ENCODE measurements around the gene LITAFD. TPM values are rescaled to one million over a fixed set of nuclear protein-coding genes. Genes with fewer than 3 reads are reported as not detected.

LITAFD gene
- total RNA-seq, 1 donor from 2014 or later = not detected

DNA sequence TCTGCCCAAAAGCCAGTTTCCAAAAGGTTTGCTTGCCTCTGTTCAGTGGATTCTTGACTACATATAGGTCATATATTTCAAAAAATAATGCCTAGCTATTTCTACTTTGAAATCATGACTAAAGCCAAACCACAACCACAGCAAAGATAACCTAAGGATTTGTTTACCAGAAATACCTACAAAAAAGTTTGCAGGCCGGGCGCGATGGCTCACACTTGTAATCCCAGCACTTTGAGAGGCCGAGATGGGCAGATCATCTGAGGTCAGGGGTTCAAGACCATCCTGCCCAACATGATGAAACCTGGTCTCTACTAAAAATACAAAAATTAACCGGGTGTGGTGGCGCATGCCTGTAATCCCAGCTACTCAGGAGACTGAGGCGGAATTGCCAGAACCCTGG is 28.5 kb upstream of the LITAFD start:
- no peak for TF ChIP-seq CTCF (IDR thresholded peaks at IDR 0.05; ENCODE audit: insufficient read depth, low read depth, low read length)
- no peak for TF ChIP-seq EZH2 (IDR thresholded peaks at IDR 0.05; ENCODE audit: insufficient read depth, low read length)
- H3K4me3 Mint-ChIP-seq (ENCODE audit: unreplicated experiment) = no peak overlapping the region
- DNase-seq (ENCODE audit: low read depth) (no peak), FAIRE-seq (no peak)
- H3K4me1 Mint-ChIP-seq (ENCODE audit: low read depth, unreplicated experiment) = peaks cover 40% of the 10 kb centered on the region
- no peak overlapping the region for H2AFZ ChIP-seq (ENCODE audit: low read depth, low read length)
- H3K27ac Mint-ChIP-seq (ENCODE audit: unreplicated experiment) = no peak overlapping the region
- no peaks in the 10 kb centered on the region for H3K9me3 ChIP-seq (ENCODE audit: insufficient read depth, low read depth, low read length)
- no peak overlapping the region for H3K4me2 ChIP-seq (ENCODE audit: low read length)
- peaks cover 26% of the 10 kb centered on the region for H3K36me3 Mint-ChIP-seq (ENCODE audit: low read depth, unreplicated experiment)
- peaks cover 3% of the 10 kb centered on the region for H3K9me3 Mint-ChIP-seq (ENCODE audit: unreplicated experiment)
- H3K27ac ChIP-seq (ENCODE audit: low read depth, low read length) = no peak overlapping the region
- no peaks in the 10 kb centered on the region for H3K27me3 ChIP-seq (ENCODE audit: insufficient read depth, low read length)
- peaks cover 26% of the 10 kb centered on the region for H3K4me1 ChIP-seq (ENCODE audit: insufficient read depth, low read length)
- H3K79me2 ChIP-seq (ENCODE audit: insufficient read depth, low read length) = peaks cover 6% of the 10 kb centered on the region
- H3K9ac ChIP-seq (ENCODE audit: low read length) = no peak overlapping the region
- no peaks in the 10 kb centered on the region for H3K27me3 Mint-ChIP-seq (ENCODE audit: low read depth, unreplicated experiment)
- H4K20me1 ChIP-seq (ENCODE audit: insufficient read depth, low read length) = peaks cover 87% of the 10 kb centered on the region
- H3K4me3 ChIP-seq (ENCODE audit: insufficient read depth, low read depth, low read length) = no peak overlapping the region
- H3K36me3 ChIP-seq (ENCODE audit: insufficient read depth, low read length) = peaks cover 35% of the 10 kb centered on the region

DNA sequence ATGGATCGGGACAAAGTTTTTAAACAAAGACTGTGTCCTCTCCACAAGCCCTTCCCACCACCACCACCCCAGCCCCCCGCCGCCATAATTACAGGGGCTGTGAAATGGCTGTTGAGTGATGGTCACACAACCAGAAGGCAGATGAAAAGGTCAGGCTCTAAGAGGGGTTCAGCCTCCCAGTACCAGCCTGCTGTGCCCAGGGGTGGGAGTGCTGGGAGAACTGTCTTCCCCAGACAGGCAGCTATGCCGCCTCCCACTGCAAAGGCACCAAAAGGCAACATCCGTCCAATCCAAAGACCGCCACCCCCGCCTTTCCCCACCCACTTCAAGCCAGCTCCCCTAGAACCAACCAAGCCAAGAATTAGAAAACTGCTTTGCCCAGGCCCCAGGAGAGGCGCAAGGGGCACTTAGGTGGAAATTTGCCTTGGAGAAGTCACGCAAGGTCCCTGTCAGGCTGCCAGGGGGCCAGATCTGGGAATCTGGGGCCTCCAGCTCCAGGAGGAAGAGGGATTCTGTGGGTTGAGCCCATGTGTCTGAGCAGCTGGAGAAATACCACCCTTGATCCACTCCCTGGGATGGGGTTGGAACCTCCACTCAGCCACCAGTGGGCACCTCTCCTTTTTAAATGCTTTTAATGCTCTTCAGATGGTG is 27.7 kb upstream of the LITAFD start:
- FAIRE-seq = no peak
- DNase-seq (ENCODE audit: low read depth) = no peak
- TF ChIP-seq CTCF (IDR thresholded peaks at IDR 0.05; ENCODE audit: insufficient read depth, low read depth, low read length) (no peak), EZH2 (IDR thresholded peaks at IDR 0.05; ENCODE audit: insufficient read depth, low read length) (no peak)

More for the DNA sequence above, 27.7 kb upstream of the LITAFD start:
- Histone ChIP-seq H3K27me3 (ENCODE audit: insufficient read depth, low read length) (no peaks in the 10 kb centered on the region), H3K4me2 (ENCODE audit: low read length) (no peak overlapping the region), H3K27ac (ENCODE audit: low read depth, low read length) (no peak overlapping the region), H3K79me2 (ENCODE audit: insufficient read depth, low read length) (peaks cover 6% of the 10 kb centered on the region), H3K9me3 (ENCODE audit: insufficient read depth, low read depth, low read length) (no peaks in the 10 kb centered on the region), H3K4me1 (ENCODE audit: insufficient read depth, low read length) (peaks cover 18% of the 10 kb centered on the region), H3K9ac (ENCODE audit: low read length) (no peak overlapping the region), H3K4me3 (ENCODE audit: insufficient read depth, low read depth, low read length) (no peak overlapping the region), H2AFZ (ENCODE audit: low read depth, low read length) (no peak overlapping the region), H3K36me3 (ENCODE audit: insufficient read depth, low read length) (peaks cover 35% of the 10 kb centered on the region), H4K20me1 (ENCODE audit: insufficient read depth, low read length) (peaks cover 87% of the 10 kb centered on the region)
- Mint-ChIP-seq H3K4me3 (ENCODE audit: unreplicated experiment) (no peak overlapping the region), H3K27me3 (ENCODE audit: low read depth, unreplicated experiment) (no peaks in the 10 kb centered on the region), H3K36me3 (ENCODE audit: low read depth, unreplicated experiment) (peaks cover 26% of the 10 kb centered on the region), H3K9me3 (ENCODE audit: unreplicated experiment) (peaks cover 3% of the 10 kb centered on the region), H3K27ac (ENCODE audit: unreplicated experiment) (no peak overlapping the region), H3K4me1 (ENCODE audit: low read depth, unreplicated experiment) (peaks cover 36% of the 10 kb centered on the region)

Data from astrocyte (in vitro differentiated cells and primary cell).